GM12864 (cell line): ENCODE data around the gene SLC5A2.
"Not testable (repeated sequence)": the region's sequence is repeated elsewhere in the genome, so short reads cannot be mapped to it uniquely, and the experiment has no call there.

Experiments
- DNase-seq: peaks from one replicate; pipeline ENCODE4 v3.0.0-alpha.2; 2011; ENCODE audit warnings: low read depth
- H3K4me3 ChIP-seq: 2 replicates; pipeline ENCODE4 v1.5.1; 2011; ENCODE audit warnings: mild to moderate bottlenecking, low read depth, low read length, control low read depth
- TF ChIP-seq, protein P1 (sequence below): IDR thresholded peaks from 2 replicates; pipeline ENCODE4 v1.5.1; 2011; ENCODE audit warnings: low read depth, mild to moderate bottlenecking, moderate library complexity, low read length, control low read depth, inconsistent platforms; ENCODE audit errors: missing control alignments

Gene SLC5A2

DNA sequence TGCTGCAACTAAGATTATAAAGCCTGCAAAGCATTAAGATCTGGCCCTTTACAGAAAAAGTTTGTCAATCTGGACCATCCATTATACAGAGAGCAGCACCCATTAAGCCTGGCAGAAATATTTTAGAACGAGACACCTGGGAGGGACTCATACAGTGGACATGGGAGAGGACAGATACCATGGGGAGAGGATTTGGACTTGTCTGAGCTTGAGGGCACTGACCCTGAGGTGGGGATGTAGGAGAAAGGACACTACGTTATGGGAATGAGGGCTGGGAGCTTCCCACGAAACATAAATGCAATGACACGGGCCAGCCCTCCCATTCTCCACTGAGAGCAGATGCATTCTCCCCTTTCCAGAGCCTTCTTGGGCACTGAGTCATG lies 19.0 kb downstream of the SLC5A2 start:
- TF ChIP-seq, protein P1, sequence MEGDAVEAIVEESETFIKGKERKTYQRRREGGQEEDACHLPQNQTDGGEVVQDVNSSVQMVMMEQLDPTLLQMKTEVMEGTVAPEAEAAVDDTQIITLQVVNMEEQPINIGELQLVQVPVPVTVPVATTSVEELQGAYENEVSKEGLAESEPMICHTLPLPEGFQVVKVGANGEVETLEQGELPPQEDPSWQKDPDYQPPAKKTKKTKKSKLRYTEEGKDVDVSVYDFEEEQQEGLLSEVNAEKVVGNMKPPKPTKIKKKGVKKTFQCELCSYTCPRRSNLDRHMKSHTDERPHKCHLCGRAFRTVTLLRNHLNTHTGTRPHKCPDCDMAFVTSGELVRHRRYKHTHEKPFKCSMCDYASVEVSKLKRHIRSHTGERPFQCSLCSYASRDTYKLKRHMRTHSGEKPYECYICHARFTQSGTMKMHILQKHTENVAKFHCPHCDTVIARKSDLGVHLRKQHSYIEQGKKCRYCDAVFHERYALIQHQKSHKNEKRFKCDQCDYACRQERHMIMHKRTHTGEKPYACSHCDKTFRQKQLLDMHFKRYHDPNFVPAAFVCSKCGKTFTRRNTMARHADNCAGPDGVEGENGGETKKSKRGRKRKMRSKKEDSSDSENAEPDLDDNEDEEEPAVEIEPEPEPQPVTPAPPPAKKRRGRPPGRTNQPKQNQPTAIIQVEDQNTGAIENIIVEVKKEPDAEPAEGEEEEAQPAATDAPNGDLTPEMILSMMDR: no peak
- DNase-seq: no peak
- no peak overlapping the region for H3K4me3 ChIP-seq

DNA sequence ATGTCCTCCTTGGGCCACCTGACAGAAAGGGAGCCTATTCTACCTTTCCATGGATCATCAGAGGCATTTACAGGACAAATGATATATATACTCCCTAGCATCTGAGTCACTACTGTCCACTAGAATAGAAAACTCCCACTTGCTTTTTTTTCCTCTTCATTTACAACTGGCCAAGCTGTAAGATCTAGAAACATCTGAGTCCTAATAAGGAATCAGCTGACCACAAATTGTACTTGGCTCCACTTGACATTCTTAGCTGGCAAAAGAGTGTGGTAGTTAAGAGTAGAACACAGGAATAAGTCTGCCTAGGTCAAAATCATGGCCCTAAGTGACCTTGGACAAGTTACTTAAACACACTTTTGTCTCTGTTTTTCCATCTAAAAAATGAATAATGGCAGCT lies 20.1 kb downstream of the SLC5A2 start:
- H3K4me3 ChIP-seq: no peak overlapping the region
- TF ChIP-seq, protein P1: no peak
- no peak for DNase-seq

DNA sequence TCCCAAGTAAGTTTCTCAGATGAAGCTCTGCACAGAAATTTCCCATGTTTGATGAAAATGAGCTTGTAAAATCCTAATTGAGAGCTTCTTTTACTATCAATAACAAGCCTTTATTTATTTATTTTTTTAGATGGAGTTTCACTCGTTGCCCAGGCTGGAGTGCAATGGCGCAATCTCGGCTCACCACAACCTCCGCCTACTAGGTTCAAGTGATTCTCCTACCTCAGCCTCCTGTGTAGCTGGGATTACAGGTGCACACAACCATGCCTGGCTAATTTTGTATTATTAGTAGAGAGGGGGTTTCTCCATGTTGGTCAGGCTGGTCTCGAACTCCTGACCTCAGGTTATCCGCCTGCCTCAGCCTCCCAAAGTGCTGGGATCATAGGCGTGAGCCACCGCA lies 20.6 kb downstream of the SLC5A2 start:
- not testable (repeated sequence) for DNase-seq, H3K4me3 ChIP-seq

DNA sequence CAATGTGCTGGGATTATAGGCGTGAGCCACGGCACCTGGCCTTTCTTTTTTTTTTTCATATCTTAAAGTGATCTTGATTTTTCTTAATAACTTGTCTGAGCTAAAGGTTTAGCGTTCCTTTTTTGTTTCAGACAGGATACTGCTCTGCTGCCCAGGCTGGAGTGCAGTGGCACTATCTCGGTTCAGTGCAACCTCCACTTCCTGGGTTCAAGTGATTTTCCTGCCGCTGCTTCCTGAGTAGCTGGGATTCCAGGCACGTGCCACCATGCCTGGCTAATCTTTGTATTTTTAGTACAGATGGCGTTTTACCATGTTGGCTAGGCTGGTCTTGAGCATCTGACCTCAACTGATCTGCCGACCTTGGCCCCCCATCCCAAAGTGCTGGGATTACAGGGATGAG lies 21.2 kb downstream of the SLC5A2 start:
- no peak for DNase-seq
- no peak overlapping the region for H3K4me3 ChIP-seq
- TF ChIP-seq, protein P1: no peak

DNA sequence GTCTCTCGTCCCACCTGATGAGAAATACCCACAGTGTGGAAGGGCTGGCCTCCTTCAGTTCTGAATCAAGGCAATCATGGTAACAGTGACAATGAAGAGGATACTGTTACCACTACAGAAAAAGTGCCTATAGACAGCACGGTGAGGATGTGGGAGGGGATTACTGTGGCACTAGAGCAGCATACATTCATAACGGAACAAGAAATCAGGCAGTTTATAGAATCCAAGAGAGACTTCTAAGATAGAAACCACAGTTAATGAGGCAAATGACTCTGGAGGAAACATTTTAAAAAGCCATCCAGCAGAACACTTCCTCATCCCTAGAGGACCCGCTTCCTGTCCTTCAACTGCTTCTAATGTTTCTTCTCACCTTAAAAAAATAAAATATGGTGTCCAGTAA lies 22.6 kb downstream of the SLC5A2 start:
- TF ChIP-seq, protein P1: no peak
- no peak overlapping the region for H3K4me3 ChIP-seq
- peak; percentile 49 for DNase-seq

DNA sequence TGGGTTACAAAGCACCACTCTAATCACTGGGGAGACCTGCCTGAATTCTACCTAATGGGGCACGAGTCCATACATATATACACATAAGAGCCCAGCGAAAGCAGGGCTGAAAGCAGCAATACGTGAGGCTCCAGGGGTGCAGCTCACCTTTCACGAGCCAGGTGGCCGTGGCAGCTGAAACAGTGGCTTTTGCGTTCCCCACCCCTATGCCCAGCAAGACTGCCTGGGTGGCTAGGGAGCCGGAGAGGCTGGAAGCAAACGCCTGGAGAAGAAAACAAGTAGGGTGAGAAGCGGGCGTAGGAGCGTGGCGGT lies 24.6 kb downstream of the SLC5A2 start:
- H3K4me3 ChIP-seq: peak overlapping the region; percentile 80
- TF ChIP-seq, protein P1: no peak
- DNase-seq: no peak

DNA sequence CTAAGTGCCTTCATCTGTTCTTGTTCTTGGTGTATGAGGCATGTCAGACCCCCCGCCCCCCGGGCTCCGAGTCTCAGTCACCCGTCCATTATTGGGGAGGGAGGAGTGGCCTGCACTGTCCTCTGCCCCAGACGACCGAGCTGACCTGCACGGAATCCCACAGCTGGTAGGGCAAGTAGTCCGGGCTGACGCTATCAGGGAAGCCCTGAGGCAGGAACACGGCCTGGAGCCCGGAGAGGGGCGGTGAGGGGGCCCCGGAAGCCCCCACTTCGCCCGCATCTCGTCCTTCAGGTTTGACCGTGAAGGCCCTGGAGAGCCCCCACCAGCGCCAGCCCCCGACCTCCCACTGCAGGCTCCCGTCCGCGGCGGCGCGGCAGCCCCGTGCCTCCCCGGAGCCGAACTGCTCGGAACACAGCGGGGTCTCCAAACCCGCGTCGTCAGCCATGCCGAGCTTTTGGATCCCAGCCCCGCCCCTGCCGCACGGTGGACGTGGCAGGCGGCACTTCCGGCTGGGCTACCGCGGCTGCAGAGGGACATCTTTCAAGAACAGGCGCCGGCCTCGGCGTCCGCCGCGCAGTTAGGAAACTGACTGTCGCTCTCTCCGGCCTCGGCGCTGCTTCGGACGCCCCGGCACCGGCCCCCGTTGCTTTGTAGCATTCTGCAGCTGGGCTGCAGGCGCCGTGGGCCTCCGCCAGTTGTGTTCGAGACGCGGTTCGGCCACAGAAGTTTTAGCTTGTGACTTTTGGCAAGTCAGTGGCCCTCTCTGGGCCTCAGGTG lies 25.2 kb downstream of the SLC5A2 start, which contains the start of gene RUSF1:
Gene RUSF1, minus strand, starts transcription at position 463 of the 777 bp plus-strand sequence. Its CDS starts 18 bp downstream, at position 445.
- peak; percentile 61 for DNase-seq
- TF ChIP-seq, protein P1: no peak

More for the DNA sequence above, 25.2 kb downstream of the SLC5A2 start, which contains the start of gene RUSF1:
- H3K4me3 ChIP-seq: peak within 1 kb of the TSS; percentile 80
